Mononuclear cell (primary cell): ENCODE results near the gene MRI1. TPM values are rescaled to one million over a fixed set of nuclear protein-coding genes. Genes with fewer than 3 reads are reported as not detected.

Source experiments
- H3K27me3 ChIP-seq: 2 replicates; pipeline ENCODE4 v1.6.0; 2011; ENCODE audit warnings: low read length, control low read depth; ENCODE audit not compliant: insufficient read depth
- H3K4me1 ChIP-seq: 2 replicates; pipeline ENCODE4 v1.5.1; 2011; ENCODE audit warnings: mild to moderate bottlenecking, low read length, control low read depth; ENCODE audit not compliant: insufficient read depth
- H3K4me3 ChIP-seq: 2 replicates; pipeline ENCODE4 v1.5.1; 2011; ENCODE audit warnings: mild to moderate bottlenecking, low read length, moderate library complexity
- H3K9me3 ChIP-seq: 2 replicates; pipeline ENCODE4 v1.5.1; 2011; ENCODE audit warnings: low read depth, mild to moderate bottlenecking, control low read depth, low read length
- total RNA-seq: library from RNA; depleted of rRNA; stranded (reverse); fragments of >200 nt; gene quantifications from one replicate; pipeline ENCODE4 v1.2.3, GENCODE V29; 2012

MRI1 gene
- 17.0 TPM for total RNA-seq

DNA sequence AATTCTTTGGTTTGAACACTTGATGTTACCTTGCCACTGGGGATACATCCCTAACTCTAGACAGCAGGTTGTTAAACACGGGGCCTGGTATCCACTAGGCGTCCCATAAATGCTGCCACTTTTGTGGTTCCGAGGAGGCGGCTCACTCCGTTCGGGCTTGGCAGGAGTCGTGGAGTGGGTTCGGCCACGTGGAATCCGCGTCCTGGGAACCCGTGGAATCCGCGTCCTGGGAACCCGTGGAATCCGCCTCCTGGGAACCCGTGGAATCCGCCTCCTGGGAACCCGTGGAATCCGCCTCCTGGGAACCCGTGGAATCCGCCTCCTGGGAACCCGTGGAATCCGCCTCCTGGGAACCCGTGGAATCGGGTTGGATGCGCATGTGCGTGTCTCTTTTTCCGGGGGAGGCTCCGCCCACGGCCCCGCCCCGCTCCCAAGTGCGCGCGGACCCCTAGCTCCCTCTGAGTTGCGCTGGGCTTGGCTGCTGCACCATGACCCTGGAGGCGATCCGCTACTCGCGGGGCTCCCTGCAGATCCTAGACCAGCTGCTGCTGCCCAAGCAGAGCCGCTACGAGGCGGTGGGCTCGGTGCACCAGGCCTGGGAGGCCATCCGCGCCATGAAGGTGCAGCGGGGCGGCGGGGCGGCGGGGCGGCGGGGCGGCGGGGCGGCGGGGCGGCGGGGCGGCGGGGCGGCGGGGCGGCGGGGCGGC lies at the start of gene MRI1:
TSS of gene MRI1 (plus strand) at position 422 of the 707 bp plus-strand sequence. CDS start at position 489, 67 bp downstream.
- Histone ChIP-seq H3K4me3 (peak within 1 kb of the TSS; percentile 60), H3K27me3 (no peaks in the 10 kb centered on the region), H3K4me1 (peaks cover 15% of the 10 kb centered on the region), H3K9me3 (no peaks in the 10 kb centered on the region)

DNA sequence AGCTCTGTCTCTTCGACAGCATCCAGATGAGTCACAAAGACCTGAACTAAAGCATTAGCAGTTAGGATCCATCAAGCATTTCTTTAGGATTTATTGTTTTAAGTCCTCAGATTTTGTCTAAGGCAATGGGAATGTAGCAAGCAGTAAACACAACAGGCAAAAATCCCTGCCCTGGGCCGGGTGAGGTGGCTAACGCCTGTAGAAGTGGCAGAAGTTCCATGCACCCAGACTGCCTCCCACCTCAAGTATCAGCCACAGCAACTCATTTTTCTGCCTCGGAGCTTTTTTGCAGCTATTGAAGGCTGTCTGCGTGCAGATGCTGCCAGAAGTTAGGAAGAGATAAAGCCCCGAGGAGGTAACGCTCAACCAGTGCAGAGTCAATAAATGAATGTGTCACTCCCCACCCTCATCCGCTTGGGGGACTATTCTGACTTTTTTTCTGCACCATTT lies 47.1 kb upstream of the MRI1 start:
- H3K4me1 ChIP-seq: no peaks in the 10 kb centered on the region
- no peaks in the 10 kb centered on the region for H3K9me3 ChIP-seq
- H3K4me3 ChIP-seq: no peak overlapping the region
- H3K27me3 ChIP-seq: no peaks in the 10 kb centered on the region

DNA sequence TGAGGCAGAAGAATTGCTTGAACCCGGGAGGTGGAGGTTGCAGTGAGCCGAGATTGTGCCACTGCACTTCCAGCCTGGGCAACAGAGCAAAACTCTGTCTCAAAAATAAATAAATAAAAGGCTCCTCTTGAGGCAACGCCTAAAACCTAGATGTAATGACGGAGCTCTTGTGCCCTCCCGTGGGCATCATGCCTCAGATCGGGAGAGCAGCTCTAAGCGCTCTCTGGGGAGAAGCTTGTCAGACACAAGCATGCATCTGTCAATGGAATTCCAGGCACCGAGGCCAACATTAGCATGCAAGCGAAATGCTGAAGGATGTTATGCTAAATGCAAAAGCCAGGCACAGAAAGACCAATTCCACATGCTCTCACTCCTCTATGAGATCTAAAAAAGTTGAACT lies 45.6 kb upstream of the MRI1 start:
- no peaks in the 10 kb centered on the region for H3K4me1 ChIP-seq
- no peak overlapping the region for H3K4me3 ChIP-seq
- no peaks in the 10 kb centered on the region for H3K9me3 ChIP-seq
- no peaks in the 10 kb centered on the region for H3K27me3 ChIP-seq

DNA sequence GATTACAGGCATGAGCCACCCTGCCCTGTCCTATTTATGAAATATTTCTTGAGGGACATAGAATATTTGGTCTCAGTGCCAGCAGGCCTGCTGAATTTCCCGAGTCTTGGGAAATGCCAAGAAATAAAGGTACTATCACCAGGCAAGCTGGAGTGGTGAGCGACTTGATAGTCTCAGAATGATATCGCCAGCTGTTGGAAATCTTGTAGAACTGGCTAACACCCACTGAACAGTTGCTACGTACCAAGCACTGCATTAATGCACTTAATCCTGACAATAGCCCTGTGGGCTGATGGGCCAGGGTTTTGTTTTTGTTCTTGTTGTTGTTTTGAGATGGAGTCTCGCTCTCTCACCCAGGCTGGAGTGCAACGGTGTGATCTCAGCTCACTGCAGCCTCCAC lies 42.2 kb upstream of the MRI1 start:
- Histone ChIP-seq H3K4me1 (no peaks in the 10 kb centered on the region), H3K4me3 (no peak overlapping the region), H3K9me3 (no peaks in the 10 kb centered on the region), H3K27me3 (no peaks in the 10 kb centered on the region)

DNA sequence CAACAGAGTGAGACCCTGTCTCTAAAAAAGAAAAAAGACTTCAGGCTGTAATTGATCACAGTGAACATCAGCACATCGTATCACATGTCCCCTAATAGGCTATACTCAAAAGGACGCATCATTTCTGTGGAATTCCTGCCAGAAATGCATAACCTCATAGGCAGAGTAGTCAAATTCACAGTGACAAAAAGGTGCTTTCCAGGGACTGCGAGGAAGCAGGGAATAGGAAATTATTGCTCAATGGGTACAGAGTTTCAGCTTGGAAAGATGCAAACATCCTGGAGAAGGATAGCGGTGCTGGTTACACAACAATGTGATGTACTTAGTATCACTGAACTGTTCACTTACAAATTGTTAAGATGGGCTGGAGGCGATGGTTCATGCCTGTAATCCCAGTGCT lies 41.1 kb upstream of the MRI1 start:
- no peaks in the 10 kb centered on the region for H3K4me1 ChIP-seq
- no peaks in the 10 kb centered on the region for H3K27me3 ChIP-seq
- H3K4me3 ChIP-seq: no peak overlapping the region
- no peaks in the 10 kb centered on the region for H3K9me3 ChIP-seq

DNA sequence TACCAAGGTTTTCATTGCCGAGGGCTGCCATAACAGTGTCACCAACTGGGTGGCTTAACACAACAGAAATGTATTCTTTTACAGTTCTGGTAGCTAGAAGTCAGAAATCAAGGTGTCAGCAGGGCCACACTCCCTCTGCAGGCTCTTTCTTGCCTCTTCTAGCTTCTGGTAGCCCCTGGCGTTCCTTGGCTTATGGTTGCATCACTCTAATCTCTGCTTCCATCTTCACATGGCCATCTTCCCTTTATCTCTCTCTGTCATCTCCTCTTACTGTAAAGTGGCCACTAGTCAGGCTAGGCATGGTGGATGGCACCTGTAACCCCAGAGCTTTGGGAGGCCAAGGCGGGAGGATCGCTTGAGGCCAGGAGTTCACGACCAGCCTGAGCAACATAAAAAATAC lies 38.0 kb upstream of the MRI1 start:
- peaks cover 24% of the 10 kb centered on the region for H3K4me1 ChIP-seq
- H3K9me3 ChIP-seq: no peaks in the 10 kb centered on the region
- H3K27me3 ChIP-seq: no peaks in the 10 kb centered on the region
- H3K4me3 ChIP-seq: no peak overlapping the region

DNA sequence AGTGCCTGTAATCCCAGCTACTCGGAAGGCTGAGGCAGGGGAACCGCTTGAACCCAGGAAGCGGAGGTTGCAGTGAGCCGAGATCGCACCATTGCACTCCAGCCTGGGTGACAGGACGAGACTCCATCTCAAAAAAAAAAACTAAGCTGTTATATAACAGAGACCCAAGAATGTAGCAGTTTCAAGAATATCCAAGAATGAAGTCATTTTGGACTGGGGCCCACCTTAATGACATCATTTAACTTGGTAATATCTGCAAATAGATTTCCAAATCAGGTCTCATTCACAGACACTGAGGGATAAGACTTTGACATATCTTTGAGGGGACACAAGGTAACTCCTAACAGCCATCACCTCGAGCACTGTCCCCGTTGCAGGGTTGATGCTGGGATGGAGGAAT lies 36.5 kb upstream of the MRI1 start:
- H3K4me1 ChIP-seq: peaks cover 33% of the 10 kb centered on the region
- H3K9me3 ChIP-seq: no peaks in the 10 kb centered on the region
- H3K27me3 ChIP-seq: no peaks in the 10 kb centered on the region
- H3K4me3 ChIP-seq: no peak overlapping the region

DNA sequence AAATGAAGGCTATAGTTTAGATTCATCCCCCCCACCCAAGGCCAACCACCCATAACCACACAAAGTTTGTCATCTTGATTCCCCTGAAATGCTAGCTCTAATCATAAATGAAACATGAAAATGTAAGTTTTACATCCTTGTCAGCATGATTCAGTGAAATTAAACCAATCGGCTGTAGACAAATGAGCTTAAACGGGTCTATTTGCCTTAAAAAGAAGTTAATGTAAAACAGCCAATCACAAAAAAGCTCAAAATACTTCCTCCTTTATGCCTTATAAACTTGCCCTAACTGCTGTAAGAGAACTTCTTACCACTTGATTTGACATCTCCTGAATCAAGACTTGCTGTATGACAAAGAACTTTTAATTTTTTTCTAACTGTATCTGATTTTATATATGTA lies 34.5 kb upstream of the MRI1 start:
- H3K4me1 ChIP-seq: peaks cover 33% of the 10 kb centered on the region
- H3K27me3 ChIP-seq: no peaks in the 10 kb centered on the region
- H3K4me3 ChIP-seq: no peak overlapping the region
- H3K9me3 ChIP-seq: no peaks in the 10 kb centered on the region

DNA sequence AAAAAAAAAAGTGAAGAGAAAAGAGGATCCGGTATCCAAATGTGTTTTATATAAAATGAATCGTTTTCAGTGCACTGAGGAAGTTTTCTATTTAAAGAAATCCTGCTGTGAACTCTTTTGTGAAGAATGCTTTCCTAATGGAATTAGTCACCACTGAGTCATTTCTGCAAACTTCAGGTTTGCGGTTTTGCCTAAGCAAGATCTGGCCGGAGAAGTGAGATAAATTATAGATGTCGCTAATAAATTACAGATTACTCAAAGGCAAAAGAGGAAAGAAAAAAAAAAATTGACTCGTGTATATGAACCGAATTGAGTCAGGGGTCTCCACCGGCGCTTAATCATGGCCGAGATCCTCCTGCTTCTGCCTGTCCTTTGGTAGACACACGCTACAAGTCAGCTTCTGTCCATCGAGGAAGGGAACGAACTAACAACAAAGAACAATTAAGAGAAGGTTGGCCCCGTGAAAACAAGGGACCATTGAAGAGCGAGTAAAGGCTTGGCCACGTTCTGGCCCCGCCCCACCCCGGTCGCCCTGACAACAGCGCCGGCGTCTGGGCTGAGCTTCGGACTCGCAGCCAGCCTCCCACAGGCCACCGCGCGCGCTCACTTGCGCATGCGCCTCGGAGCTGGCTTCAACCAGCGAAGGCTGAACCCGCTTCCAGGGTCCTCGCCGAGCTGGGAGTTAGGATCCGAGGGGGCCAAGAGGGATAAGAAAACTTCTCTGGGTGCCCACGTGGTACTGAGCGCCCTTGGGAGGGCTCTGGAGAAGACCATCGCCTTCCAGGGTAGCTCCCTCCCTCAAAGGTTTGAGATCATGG lies 33.0 kb upstream of the MRI1 start:
- Histone ChIP-seq H3K27me3 (no peaks in the 10 kb centered on the region), H3K4me3 (peak overlapping the region; percentile 49), H3K9me3 (no peaks in the 10 kb centered on the region), H3K4me1 (peaks cover 33% of the 10 kb centered on the region)

DNA sequence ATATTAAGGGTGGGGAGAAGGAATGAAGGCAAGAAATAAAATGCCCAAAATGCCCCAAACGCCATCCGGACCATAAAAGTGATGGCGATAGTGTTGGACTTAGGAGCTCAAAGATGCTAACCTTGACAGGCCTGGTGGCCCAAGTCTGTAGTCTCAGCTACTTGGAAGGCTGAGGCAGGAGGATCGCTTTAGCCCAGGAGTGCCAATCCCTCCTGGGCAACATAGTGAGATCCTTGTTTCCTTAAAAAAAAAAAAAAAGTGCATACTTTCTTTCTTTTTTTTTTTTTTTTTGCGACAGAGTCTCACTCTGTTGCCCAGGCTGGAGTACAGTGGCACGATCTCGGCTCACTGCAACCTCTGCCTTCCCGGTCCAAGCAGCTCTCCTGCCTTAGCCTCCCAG lies 32.0 kb upstream of the MRI1 start:
- no peaks in the 10 kb centered on the region for H3K27me3 ChIP-seq
- H3K9me3 ChIP-seq: no peaks in the 10 kb centered on the region
- H3K4me3 ChIP-seq: no peak overlapping the region
- peaks cover 33% of the 10 kb centered on the region for H3K4me1 ChIP-seq

DNA sequence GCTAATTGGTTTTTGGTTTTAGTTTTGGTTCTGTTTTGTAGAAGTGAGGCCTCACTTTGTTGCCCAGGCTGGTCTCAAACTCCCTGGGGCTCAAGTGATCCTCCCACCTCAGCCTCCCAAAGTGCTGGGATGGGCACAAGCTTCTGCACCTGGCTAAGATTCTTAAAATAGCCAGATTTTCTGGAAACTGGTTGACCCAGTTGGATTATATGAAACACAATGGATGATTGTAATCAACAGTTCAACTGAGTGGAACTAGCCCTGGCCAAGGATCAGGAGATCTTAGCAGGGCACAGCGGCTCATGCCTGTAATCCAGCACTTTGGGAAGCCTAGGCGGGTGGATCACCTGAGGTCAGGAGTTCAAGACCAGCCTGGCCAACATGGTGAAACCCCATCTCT lies 29.6 kb upstream of the MRI1 start:
- H3K9me3 ChIP-seq: no peaks in the 10 kb centered on the region
- H3K4me3 ChIP-seq: no peak overlapping the region
- peaks cover 23% of the 10 kb centered on the region for H3K4me1 ChIP-seq
- H3K27me3 ChIP-seq: no peaks in the 10 kb centered on the region

DNA sequence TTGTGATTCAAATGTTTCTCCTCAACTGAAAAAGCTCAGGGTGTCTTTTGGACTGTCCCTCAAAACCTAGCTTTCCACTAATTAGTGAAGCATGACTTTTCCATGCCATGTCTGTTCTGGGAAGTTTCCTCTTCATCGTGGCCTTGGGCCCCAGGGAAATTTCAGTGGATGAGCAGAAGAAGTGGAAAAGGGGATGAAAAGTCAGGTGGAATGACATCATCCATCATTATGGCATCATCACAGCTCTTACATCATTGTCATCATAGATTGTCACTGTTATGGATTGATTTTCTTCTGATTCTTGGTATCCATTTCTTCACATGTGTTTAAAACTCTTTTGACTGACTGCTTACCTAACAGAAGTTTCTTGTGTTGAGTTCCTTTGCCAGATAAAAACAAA lies 26.2 kb upstream of the MRI1 start:
- Histone ChIP-seq H3K27me3 (no peaks in the 10 kb centered on the region), H3K4me3 (no peak overlapping the region), H3K9me3 (no peaks in the 10 kb centered on the region), H3K4me1 (no peaks in the 10 kb centered on the region)

DNA sequence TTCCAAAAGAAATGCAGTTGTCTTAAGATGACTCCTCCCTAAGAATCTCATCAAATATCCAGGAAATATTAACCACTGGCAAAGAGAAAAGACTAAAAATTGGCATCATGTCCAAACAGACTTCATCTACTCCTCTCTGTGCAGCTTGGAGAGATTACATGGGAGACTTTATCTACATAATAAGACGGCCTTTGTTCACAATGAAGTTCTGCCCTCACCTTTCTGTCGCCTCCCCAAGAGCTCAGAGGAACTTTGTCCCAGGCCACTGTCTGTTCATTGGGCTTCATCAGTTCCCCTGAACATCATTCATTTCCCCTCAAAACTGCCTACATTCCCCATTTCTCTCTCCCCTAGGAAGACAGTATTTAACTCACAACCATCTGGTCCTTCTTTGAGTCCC lies 22.4 kb upstream of the MRI1 start:
- H3K4me3 ChIP-seq: no peak overlapping the region
- no peaks in the 10 kb centered on the region for H3K9me3 ChIP-seq
- H3K4me1 ChIP-seq: no peaks in the 10 kb centered on the region
- no peaks in the 10 kb centered on the region for H3K27me3 ChIP-seq

DNA sequence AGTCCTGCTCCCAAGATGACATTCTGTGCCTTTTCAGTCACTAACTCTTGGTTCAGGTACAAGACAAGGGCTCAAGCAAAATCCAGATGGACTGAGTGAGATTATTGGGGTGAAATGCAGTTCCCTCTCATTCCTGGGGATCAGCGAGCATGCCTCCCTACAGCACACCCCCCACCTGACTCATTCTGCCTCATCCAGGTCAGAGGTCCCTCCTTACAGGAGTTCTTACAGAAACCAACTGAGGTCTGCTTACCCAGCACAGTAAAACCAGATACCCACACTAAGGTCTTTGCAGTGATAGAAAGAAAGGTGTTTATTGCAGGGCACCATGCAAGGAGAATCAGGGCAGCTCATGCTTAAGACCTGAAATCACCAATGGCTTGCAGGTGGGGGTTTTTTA lies 21.6 kb upstream of the MRI1 start:
- H3K27me3 ChIP-seq: no peaks in the 10 kb centered on the region
- peaks cover 4% of the 10 kb centered on the region for H3K4me1 ChIP-seq
- no peak overlapping the region for H3K4me3 ChIP-seq
- no peaks in the 10 kb centered on the region for H3K9me3 ChIP-seq

DNA sequence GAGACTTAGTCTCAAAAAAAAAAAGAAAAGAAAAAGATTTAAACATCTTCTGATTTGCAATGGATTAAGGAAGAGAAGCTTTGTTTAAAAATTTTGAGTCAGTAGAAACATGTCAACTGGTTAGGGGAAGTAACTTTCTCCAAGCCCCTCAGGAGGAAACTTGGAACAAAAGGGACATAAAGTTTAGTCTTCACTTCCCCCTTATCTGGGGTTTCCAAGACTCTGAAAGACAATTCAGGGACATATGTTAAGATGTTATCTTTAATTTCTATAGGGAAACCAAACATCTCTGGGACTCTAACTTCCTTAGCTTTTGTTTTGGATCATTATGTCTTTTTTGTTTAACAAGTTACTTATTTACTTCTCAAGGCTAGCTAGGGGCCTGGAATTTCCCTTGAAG lies 20.1 kb upstream of the MRI1 start:
- Histone ChIP-seq H3K27me3 (no peaks in the 10 kb centered on the region), H3K4me3 (no peak overlapping the region), H3K4me1 (peaks cover 16% of the 10 kb centered on the region), H3K9me3 (no peaks in the 10 kb centered on the region)

DNA sequence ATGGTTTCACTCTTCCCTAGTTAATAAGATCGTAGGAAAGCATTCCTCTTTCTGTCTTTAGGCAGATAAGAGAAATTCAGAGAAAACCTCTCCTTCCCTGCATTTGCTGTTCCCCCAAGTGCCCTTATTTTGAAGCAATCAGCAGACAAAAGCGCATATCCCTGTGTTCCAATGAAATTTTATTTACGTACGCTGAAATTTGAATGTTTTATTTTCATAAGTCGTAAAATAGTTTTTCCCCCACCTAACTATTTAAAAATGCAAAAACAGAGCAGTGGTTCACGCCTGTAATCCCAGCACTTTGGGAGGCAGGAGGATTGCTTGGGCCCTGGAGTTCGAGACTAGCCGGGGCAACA lies 17.2 kb upstream of the MRI1 start:
- peak overlapping the region; percentile 92 for H3K4me3 ChIP-seq
- peaks cover 25% of the 10 kb centered on the region for H3K4me1 ChIP-seq
- no peaks in the 10 kb centered on the region for H3K27me3 ChIP-seq
- no peaks in the 10 kb centered on the region for H3K9me3 ChIP-seq
